DOHH2 (cell line): ENCODE results near the gene CLEC1A.

Experiments used
- H3F3A ChIP-seq: fragments of 200-600 bp; sonication (generic), shearing (Covaris generic); 2 replicates; pipeline ENCODE4 v1.6.0; 2016; ENCODE audit warnings: antibody characterized with exemption, mild to moderate bottlenecking; ENCODE audit not compliant: control insufficient read depth, insufficient read depth
- H3K27ac ChIP-seq: fragments of 200-600 bp; sonication (generic); 2 replicates; pipeline ENCODE4 v1.5.1; 2014; ENCODE audit warnings: low read depth, mild to moderate bottlenecking, low read length, moderate library complexity
- H3K27me3 ChIP-seq: fragments of 200-600 bp; sonication (generic); 2 replicates; pipeline ENCODE4 v1.6.1; 2014; ENCODE audit warnings: mild to moderate bottlenecking, low read length, mixed read lengths; ENCODE audit not compliant: control insufficient read depth
- H3K36me3 ChIP-seq: fragments of 200-600 bp; sonication (generic); 2 replicates; pipeline ENCODE4 v1.6.1; 2014; ENCODE audit warnings: mild to moderate bottlenecking, low read length, moderate library complexity, mixed read lengths; ENCODE audit not compliant: control insufficient read depth
- H3K4me1 ChIP-seq: fragments of 200-600 bp; sonication (generic); 2 replicates; pipeline ENCODE4 v1.6.1; 2014; ENCODE audit warnings: mild to moderate bottlenecking, low read length, mixed read lengths; ENCODE audit not compliant: control insufficient read depth
- H3K4me2 ChIP-seq: fragments of 200-600 bp; sonication (generic); 2 replicates; pipeline ENCODE4 v1.6.0; 2014; ENCODE audit warnings: mild to moderate bottlenecking, low read length, moderate library complexity
- H3K4me3 ChIP-seq: fragments of 200-600 bp; sonication (generic); 2 replicates; pipeline ENCODE4 v1.5.1; 2014; ENCODE audit warnings: mild to moderate bottlenecking, low read length, mixed read lengths
- H3K79me2 ChIP-seq: fragments of 200-600 bp; sonication (generic); 2 replicates; pipeline ENCODE4 v1.6.1; 2014; ENCODE audit warnings: mild to moderate bottlenecking, low read length, mixed read lengths; ENCODE audit not compliant: control insufficient read depth
- H3K9me2 ChIP-seq: fragments of 200-600 bp; sonication (generic); replicated peaks from 2 replicates; pipeline ENCODE4 v1.6.1; 2014; ENCODE audit warnings: mild to moderate bottlenecking, low read length, mixed read lengths; ENCODE audit not compliant: control insufficient read depth
- H3K9me3 ChIP-seq: fragments of 200-600 bp; sonication (generic); 2 replicates; pipeline ENCODE4 v1.6.1; 2014; ENCODE audit warnings: antibody characterized with exemption, low read length, mixed read lengths; ENCODE audit not compliant: control insufficient read depth, insufficient read depth
- H4K20me1 ChIP-seq: fragments of 200-600 bp; sonication (generic); 2 replicates; pipeline ENCODE4 v1.6.0; 2014; ENCODE audit warnings: low read depth, mild to moderate bottlenecking, antibody characterized with exemption, low read length, moderate library complexity; ENCODE audit not compliant: control insufficient read depth, insufficient read depth
- EZH2phosphoT487 ChIP-seq: fragments of 200-600 bp; sonication (generic); IDR thresholded peaks from 2 replicates; pipeline ENCODE4 v1.6.1; 2017; ENCODE audit warnings: borderline replicate concordance, mild to moderate bottlenecking, antibody characterized with exemption, low read length, moderate library complexity, mixed read lengths
- TF ChIP-seq, protein P1 (sequence below): fragments of 200-600 bp; sonication (generic); IDR thresholded peaks from one replicate; pipeline ENCODE4 v1.5.1; 2014; ENCODE audit warnings: antibody characterized with exemption, mild to moderate bottlenecking, low read depth, low read length; ENCODE audit not compliant: poor library complexity, severe bottlenecking

CLEC1A gene

DNA sequence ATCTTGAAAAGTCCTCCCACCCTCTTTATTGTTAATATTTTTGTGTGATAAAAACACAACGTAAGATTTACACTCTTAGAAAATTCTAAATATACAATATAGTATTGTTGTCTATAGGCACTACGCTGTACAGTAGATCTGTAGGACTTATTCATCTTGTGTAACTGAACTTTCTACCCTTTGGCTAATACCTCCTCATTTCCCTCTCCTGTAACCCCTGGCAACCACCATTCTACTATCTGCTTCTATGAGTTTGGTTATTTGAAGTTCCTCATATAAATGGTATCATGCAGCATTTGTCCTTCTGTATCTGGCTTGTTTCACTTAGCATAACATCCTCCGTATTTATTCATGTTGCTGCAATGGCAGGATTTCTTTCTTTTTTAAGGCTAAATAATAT lies 73.5 kb downstream of the CLEC1A start:
- no peak overlapping the region for H3K4me3 ChIP-seq
- no peak for TF ChIP-seq EZH2phosphoT487
- TF ChIP-seq, protein P1, sequence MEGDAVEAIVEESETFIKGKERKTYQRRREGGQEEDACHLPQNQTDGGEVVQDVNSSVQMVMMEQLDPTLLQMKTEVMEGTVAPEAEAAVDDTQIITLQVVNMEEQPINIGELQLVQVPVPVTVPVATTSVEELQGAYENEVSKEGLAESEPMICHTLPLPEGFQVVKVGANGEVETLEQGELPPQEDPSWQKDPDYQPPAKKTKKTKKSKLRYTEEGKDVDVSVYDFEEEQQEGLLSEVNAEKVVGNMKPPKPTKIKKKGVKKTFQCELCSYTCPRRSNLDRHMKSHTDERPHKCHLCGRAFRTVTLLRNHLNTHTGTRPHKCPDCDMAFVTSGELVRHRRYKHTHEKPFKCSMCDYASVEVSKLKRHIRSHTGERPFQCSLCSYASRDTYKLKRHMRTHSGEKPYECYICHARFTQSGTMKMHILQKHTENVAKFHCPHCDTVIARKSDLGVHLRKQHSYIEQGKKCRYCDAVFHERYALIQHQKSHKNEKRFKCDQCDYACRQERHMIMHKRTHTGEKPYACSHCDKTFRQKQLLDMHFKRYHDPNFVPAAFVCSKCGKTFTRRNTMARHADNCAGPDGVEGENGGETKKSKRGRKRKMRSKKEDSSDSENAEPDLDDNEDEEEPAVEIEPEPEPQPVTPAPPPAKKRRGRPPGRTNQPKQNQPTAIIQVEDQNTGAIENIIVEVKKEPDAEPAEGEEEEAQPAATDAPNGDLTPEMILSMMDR, result no peak
- H3K27ac ChIP-seq, result no peak overlapping the region
- H4K20me1 ChIP-seq, result no peaks in the 10 kb centered on the region
- no peaks in the 10 kb centered on the region for H3K79me2 ChIP-seq
- H3K9me2 ChIP-seq, result no peaks in the 10 kb centered on the region
- no peaks in the 10 kb centered on the region; the same call in 1 of the 2 replicates for H3K27me3 ChIP-seq
- H3F3A ChIP-seq, result no peaks in the 10 kb centered on the region
- H3K4me2 ChIP-seq, result no peak overlapping the region
- H3K36me3 ChIP-seq, result no peaks in the 10 kb centered on the region
- H3K4me1 ChIP-seq, result no peaks in the 10 kb centered on the region
- no peaks in the 10 kb centered on the region for H3K9me3 ChIP-seq

DNA sequence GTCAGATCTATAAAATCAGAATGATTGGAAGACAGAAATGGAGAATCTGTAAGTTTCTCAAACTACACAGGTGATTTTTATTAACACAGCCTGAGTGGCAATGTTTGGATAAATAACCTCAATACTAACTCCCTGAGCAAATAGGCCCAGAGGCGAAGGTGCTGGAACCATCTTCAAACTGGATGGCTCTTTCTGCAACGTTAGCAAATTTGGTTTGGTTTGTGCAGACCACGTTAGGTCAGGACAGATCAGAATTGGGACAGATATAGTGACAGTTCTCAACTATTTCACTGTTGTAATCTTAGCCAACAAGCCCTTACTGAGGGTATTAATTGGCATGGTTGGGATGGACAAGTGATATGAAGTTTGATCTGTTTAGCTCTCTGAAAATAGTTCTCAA lies 77.4 kb downstream of the CLEC1A start:
- Histone ChIP-seq H3K27me3 (no peaks in the 10 kb centered on the region; the same call in 1 of the 2 replicates), H4K20me1 (no peaks in the 10 kb centered on the region), H3K79me2 (no peaks in the 10 kb centered on the region), H3K9me2 (no peaks in the 10 kb centered on the region), H3K4me2 (no peak overlapping the region), H3K4me3 (no peak overlapping the region), H3K4me1 (no peaks in the 10 kb centered on the region), H3K27ac (no peak overlapping the region), H3K36me3 (no peaks in the 10 kb centered on the region), H3F3A (no peaks in the 10 kb centered on the region), H3K9me3 (no peaks in the 10 kb centered on the region)
- TF ChIP-seq, protein P1, result no peak
- no peak for TF ChIP-seq EZH2phosphoT487
